Mucosa of rectum (tissue), 2 donors: ENCODE results near the gene SLC25A41.

ENCODE experiments used
- H3K27ac ChIP-seq, 2 donors: one replicate each; pipeline ENCODE4 v1.7.0; 2013; ENCODE audit warnings: inconsistent platforms in 2 of 2, low read depth in 2 of 2, low read length in 2 of 2
- H3K27me3 ChIP-seq, 2 donors: one replicate each; pipeline ENCODE4 v1.7.0; 2013; ENCODE audit warnings: low read length in 2 of 2; ENCODE audit not compliant: control insufficient read depth in 2 of 2, insufficient read depth in 2 of 2
- H3K36me3 ChIP-seq, 2 donors: one replicate each; pipeline ENCODE4 v1.7.0; 2013; ENCODE audit warnings: low read length in 2 of 2; ENCODE audit not compliant: control insufficient read depth in 2 of 2, insufficient read depth in 2 of 2
- H3K4me1 ChIP-seq, 2 donors: one replicate each; pipeline ENCODE4 v1.7.0; 2013; ENCODE audit warnings: low read length in 2 of 2, mild to moderate bottlenecking in 1 of 2; ENCODE audit not compliant: control insufficient read depth in 2 of 2, insufficient read depth in 2 of 2
- H3K4me3 ChIP-seq, 2 donors: one replicate each; pipeline ENCODE4 v1.7.0; 2013; ENCODE audit warnings: low read length in 2 of 2
- H3K9ac ChIP-seq, 2 donors: one replicate each; pipeline ENCODE4 v1.7.0; 2013; ENCODE audit warnings: low read length in 2 of 2, low read depth in 1 of 2, mild to moderate bottlenecking in 1 of 2
- H3K9me3 ChIP-seq, 2 donors: one replicate each; pipeline ENCODE4 v1.7.0; 2013; ENCODE audit warnings: low read length in 2 of 2; ENCODE audit not compliant: control insufficient read depth in 2 of 2
- donor health status: healthy.
- donor health status: Normal muscosa, but diverticular disease.

The SLC25A41 gene

GRCh38 chr19:6378041-6378440, 55.5 kb downstream of the SLC25A41 start:
- H3K27ac ChIP-seq = no peak overlapping the region
- H3K9ac ChIP-seq = no peak overlapping the region
- H3K9me3 ChIP-seq = no peaks in the 10 kb centered on the region
- no peaks in the 10 kb centered on the region for H3K27me3 ChIP-seq
- peaks cover 4 to 6% of the 10 kb centered on the region in 2 donors for H3K4me1 ChIP-seq
- peaks cover 37 to 38% of the 10 kb centered on the region in 2 donors for H3K36me3 ChIP-seq
- no peak overlapping the region for H3K4me3 ChIP-seq

- no peak overlapping the region for H3K27ac ChIP-seq
- H3K9ac ChIP-seq = no peak overlapping the region
- H3K9me3 ChIP-seq = no peaks in the 10 kb centered on the region
- H3K4me1 ChIP-seq = peaks cover 4 to 13% of the 10 kb centered on the region in 2 donors
- peaks cover 28 to 32% of the 10 kb centered on the region in 2 donors for H3K36me3 ChIP-seq
- H3K27me3 ChIP-seq = no peaks in the 10 kb centered on the region
- H3K4me3 ChIP-seq = no peak overlapping the region
Measured at GRCh38 chr19:6376512-6377190, 56.9 kb downstream of the SLC25A41 start.
